MM.1S (cell line): ENCODE data around the gene SULT1C3.

Source experiments
- DNase-seq: peaks from one replicate; pipeline ENCODE4 v3.0.0-alpha.2; 2015
- H2AFZ ChIP-seq: fragments of 300-600 bp; sonication (generic); 2 replicates; pipeline ENCODE4 v1.6.0; 2016; ENCODE audit warnings: antibody characterized with exemption, low read length
- H3F3A ChIP-seq: fragments of 300-600 bp; sonication (generic); 2 replicates; pipeline ENCODE4 v1.6.1; 2016; ENCODE audit warnings: mild to moderate bottlenecking, antibody characterized with exemption, low read length, moderate library complexity, mixed read lengths; ENCODE audit not compliant: insufficient read depth
- H3K27ac ChIP-seq: fragments of 300-600 bp; sonication (generic); 2 replicates; pipeline ENCODE4 v1.5.1; 2016; ENCODE audit warnings: mild to moderate bottlenecking, low read length
- H3K27me3 ChIP-seq: fragments of 300-600 bp; sonication (generic); replicated peaks from 2 replicates; pipeline ENCODE4 v1.6.0; 2016; ENCODE audit warnings: low read length; ENCODE audit not compliant: insufficient read depth
- H3K36me3 ChIP-seq: fragments of 300-600 bp; sonication (generic); replicated peaks from 2 replicates; pipeline ENCODE4 v1.6.1; 2016; ENCODE audit warnings: mild to moderate bottlenecking, low read length, mixed read lengths; ENCODE audit not compliant: insufficient read depth
- H3K4me1 ChIP-seq: fragments of 300-600 bp; sonication (generic); 2 replicates; pipeline ENCODE4 v1.6.1; 2016; ENCODE audit warnings: low read length, mixed read lengths
- H3K4me2 ChIP-seq: fragments of 300-600 bp; sonication (generic); 2 replicates; pipeline ENCODE4 v1.6.0; 2016; ENCODE audit warnings: low read depth, low read length
- H3K4me3 ChIP-seq: fragments of 300-600 bp; sonication (generic); 2 replicates; pipeline ENCODE4 v1.5.1; 2016; ENCODE audit warnings: low read length, mixed read lengths
- H3K79me2 ChIP-seq: fragments of 300-600 bp; sonication (generic); 2 replicates; pipeline ENCODE4 v1.6.1; 2016; ENCODE audit warnings: mixed run types, low read length, mixed read lengths
- H3K9ac ChIP-seq: fragments of 300-600 bp; sonication (generic); 2 replicates; pipeline ENCODE4 v1.6.1; 2016; ENCODE audit warnings: low read length, mixed read lengths
- H3K9me2 ChIP-seq: fragments of 300-600 bp; sonication (generic); replicated peaks from 2 replicates; pipeline ENCODE4 v1.6.1; 2016; ENCODE audit warnings: mild to moderate bottlenecking, low read length, mixed read lengths; ENCODE audit not compliant: insufficient read depth
- H3K9me3 ChIP-seq: fragments of 300-600 bp; sonication (generic); replicated peaks from 2 replicates; pipeline ENCODE4 v1.6.1; 2016; ENCODE audit warnings: mild to moderate bottlenecking, low read length, mixed read lengths; ENCODE audit not compliant: insufficient read depth
- H4K20me1 ChIP-seq: fragments of 300-600 bp; sonication (generic); 2 replicates; pipeline ENCODE4 v1.6.1; 2016; ENCODE audit warnings: mild to moderate bottlenecking, low read length, moderate library complexity, mixed read lengths; ENCODE audit not compliant: insufficient read depth
- EZH2 ChIP-seq: fragments of 300-600 bp; sonication (generic); optimal IDR thresholded peaks from 2 replicates; pipeline ENCODE3; 2017; ENCODE audit warnings: low read depth, mild to moderate bottlenecking, antibody characterized with exemption, low read length, mixed read lengths
- EZH2phosphoT487 ChIP-seq: fragments of 300-600 bp; sonication (generic); IDR thresholded peaks from 2 replicates; pipeline ENCODE4 v1.6.1; 2018; ENCODE audit warnings: antibody characterized with exemption, low read length
- TF ChIP-seq, protein P1 (sequence below): fragments of 300-600 bp; sonication (generic); IDR thresholded peaks from 2 replicates; pipeline ENCODE4 v1.5.1; 2016; ENCODE audit warnings: antibody characterized with exemption, low read length, mixed read lengths

Gene SULT1C3

DNA sequence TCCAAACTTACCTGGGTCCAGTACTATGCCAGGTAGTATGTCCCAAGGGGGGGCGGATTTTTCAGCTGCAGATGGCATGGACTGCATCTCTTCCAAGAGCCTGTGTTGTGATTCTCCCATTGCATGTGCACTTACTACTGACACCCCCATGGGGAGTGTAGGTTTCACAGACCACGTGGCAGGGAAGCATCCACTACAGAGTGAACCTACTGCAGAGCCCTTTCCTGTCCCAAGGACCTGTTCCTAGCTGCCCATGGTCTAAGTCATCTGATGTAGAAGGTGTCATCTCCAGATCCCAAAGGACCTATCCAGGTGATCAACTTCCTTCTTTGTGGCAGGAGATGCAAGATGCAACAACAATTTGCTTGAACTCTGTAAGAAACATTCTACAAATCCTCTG, 9.9 kb upstream of the SULT1C3 start:
- no peak overlapping the region for H3K4me2 ChIP-seq
- H3K79me2 ChIP-seq, result no peaks in the 10 kb centered on the region
- H3K27ac ChIP-seq, result no peak overlapping the region
- no peak for TF ChIP-seq EZH2
- no peak for DNase-seq
- no peaks in the 10 kb centered on the region for H3K9me3 ChIP-seq
- no peaks in the 10 kb centered on the region for H3K27me3 ChIP-seq
- H3K9me2 ChIP-seq, result no peaks in the 10 kb centered on the region
- no peak overlapping the region for H2AFZ ChIP-seq
- no peak overlapping the region for H3K9ac ChIP-seq
- no peaks in the 10 kb centered on the region for H3K36me3 ChIP-seq
- H3K4me3 ChIP-seq, result no peak overlapping the region
- H4K20me1 ChIP-seq, result no peaks in the 10 kb centered on the region
- H3F3A ChIP-seq, result no peaks in the 10 kb centered on the region
- no peaks in the 10 kb centered on the region for H3K4me1 ChIP-seq

DNA sequence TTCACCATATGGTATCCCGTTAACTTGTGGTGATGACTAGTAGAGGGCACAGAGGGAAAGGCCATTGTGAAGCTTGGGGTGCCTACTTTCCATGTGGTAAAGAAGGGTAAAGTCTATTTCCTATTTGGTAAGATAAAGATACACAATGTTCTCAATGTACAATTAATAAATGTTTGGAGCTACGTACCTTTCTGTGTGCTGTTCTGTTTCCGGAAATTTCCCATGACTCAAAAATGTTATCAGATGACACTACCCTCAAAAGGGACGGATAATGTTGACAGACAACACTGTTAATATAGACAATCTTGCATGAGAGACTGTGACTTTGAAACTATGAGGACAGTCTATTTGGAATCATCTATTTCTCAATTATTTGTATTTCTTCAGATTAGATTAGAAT, 4.2 kb upstream of the SULT1C3 start:
- Histone ChIP-seq H2AFZ (no peak overlapping the region), H3K36me3 (no peaks in the 10 kb centered on the region), H3K27ac (no peak overlapping the region), H3F3A (no peaks in the 10 kb centered on the region), H3K4me2 (no peak overlapping the region), H3K9ac (no peak overlapping the region), H3K27me3 (no peaks in the 10 kb centered on the region), H3K79me2 (no peaks in the 10 kb centered on the region), H3K4me1 (no peaks in the 10 kb centered on the region), H3K9me3 (no peaks in the 10 kb centered on the region), H3K9me2 (no peaks in the 10 kb centered on the region), H4K20me1 (no peaks in the 10 kb centered on the region), H3K4me3 (no peak overlapping the region)
- no peak for TF ChIP-seq EZH2
- TF ChIP-seq EZH2phosphoT487, result no peak
- TF ChIP-seq, protein P1, sequence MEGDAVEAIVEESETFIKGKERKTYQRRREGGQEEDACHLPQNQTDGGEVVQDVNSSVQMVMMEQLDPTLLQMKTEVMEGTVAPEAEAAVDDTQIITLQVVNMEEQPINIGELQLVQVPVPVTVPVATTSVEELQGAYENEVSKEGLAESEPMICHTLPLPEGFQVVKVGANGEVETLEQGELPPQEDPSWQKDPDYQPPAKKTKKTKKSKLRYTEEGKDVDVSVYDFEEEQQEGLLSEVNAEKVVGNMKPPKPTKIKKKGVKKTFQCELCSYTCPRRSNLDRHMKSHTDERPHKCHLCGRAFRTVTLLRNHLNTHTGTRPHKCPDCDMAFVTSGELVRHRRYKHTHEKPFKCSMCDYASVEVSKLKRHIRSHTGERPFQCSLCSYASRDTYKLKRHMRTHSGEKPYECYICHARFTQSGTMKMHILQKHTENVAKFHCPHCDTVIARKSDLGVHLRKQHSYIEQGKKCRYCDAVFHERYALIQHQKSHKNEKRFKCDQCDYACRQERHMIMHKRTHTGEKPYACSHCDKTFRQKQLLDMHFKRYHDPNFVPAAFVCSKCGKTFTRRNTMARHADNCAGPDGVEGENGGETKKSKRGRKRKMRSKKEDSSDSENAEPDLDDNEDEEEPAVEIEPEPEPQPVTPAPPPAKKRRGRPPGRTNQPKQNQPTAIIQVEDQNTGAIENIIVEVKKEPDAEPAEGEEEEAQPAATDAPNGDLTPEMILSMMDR, result no peak
- no peak for DNase-seq

DNA sequence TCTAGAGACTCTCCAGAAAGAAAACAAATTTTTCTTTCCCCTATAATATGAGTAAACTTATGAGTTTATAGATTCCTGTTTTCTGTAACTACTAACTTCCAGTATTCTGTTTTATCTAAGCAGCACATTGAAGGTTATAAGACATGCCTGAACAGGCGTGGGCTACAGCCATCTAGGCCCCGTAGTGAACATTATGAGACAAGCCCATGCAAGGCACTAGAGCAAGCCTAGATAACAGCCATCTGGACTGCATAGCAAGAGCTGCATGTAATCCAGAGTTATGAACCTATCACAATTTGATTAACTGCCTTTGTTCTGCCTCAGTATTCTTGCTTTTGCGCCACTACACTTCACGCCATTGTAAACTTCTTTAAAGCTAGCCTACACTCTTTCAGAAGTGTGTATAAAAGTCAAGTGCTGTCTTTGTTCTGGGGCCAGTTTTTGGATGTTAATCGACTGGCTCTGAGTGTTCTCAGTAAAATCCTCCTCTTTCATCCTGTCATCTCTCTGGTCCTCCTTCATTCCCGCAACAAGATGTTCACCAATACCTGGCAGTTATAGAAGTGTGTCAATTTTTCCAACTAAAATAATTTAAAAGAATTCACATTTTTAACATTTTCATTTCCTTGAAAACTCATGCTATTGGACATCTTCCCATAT, 3.0 kb upstream of the SULT1C3 start:
- Histone ChIP-seq H3K4me3 (no peak overlapping the region), H3K4me2 (no peak overlapping the region), H3K36me3 (no peaks in the 10 kb centered on the region), H2AFZ (no peak overlapping the region), H3K9me3 (no peaks in the 10 kb centered on the region), H3K9me2 (no peaks in the 10 kb centered on the region), H3F3A (no peaks in the 10 kb centered on the region), H3K4me1 (no peaks in the 10 kb centered on the region), H3K27me3 (no peaks in the 10 kb centered on the region), H3K9ac (no peak overlapping the region), H3K27ac (no peak overlapping the region), H3K79me2 (no peaks in the 10 kb centered on the region), H4K20me1 (no peaks in the 10 kb centered on the region)
- TF ChIP-seq, protein P1, result no peak
- TF ChIP-seq EZH2 (no peak), EZH2phosphoT487 (no peak)
- no peak for DNase-seq

DNA sequence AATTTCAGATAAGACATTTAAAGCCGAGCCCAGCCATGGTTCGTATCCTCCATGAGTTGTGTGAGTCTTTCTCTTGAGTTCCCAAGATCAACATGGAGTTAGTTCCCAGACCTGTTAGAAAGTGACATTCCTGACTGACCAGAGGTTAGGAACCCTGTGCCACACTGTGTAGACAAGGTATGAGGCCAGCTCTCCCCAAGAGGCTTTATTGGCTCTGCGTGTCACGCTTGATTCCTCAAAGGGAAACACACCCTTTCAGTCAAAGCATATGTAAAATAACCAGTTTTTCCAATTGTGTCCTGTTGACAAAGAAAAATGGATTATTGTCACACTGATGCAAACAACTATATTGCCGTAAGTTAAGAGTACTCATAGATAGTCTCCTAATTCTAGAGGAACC, 1.2 kb downstream of the SULT1C3 start:
- Histone ChIP-seq H3K9me2 (no peaks in the 10 kb centered on the region), H3K4me1 (no peaks in the 10 kb centered on the region), H3K9me3 (no peaks in the 10 kb centered on the region), H3F3A (no peaks in the 10 kb centered on the region), H3K27ac (no peak overlapping the region), H3K4me3 (no peak overlapping the region), H2AFZ (no peak overlapping the region), H3K36me3 (no peaks in the 10 kb centered on the region), H4K20me1 (no peaks in the 10 kb centered on the region), H3K4me2 (no peak overlapping the region), H3K9ac (no peak overlapping the region), H3K79me2 (no peaks in the 10 kb centered on the region), H3K27me3 (no peaks in the 10 kb centered on the region)
- TF ChIP-seq, protein P1, result no peak
- no peak for TF ChIP-seq EZH2
- no peak for TF ChIP-seq EZH2phosphoT487
- no peak for DNase-seq
